Duodenal mucosa (tissue), 2 donors: ENCODE data around the gene ALPK1.
"Not testable (repeated sequence)": the region's sequence is repeated elsewhere in the genome, so short reads cannot be mapped to it uniquely, and the experiment has no call there.

Source experiments
- H3K27ac ChIP-seq: one replicate; pipeline ENCODE4 v1.7.0; 2013; ENCODE audit warnings: low read depth, low read length
- H3K27me3 ChIP-seq, 2 donors: one replicate each; pipeline ENCODE4 v1.7.0; 2013; ENCODE audit warnings: low read length in 2 of 2, control low read depth in 1 of 2; ENCODE audit not compliant: insufficient read depth in 2 of 2, control insufficient read depth in 1 of 2
- H3K36me3 ChIP-seq, 2 donors: one replicate each; pipeline ENCODE4 v1.7.0; 2013; ENCODE audit warnings: low read length in 2 of 2, control low read depth in 1 of 2; ENCODE audit not compliant: insufficient read depth in 2 of 2, control insufficient read depth in 1 of 2
- H3K4me1 ChIP-seq, 2 donors: one replicate each; pipeline ENCODE4 v1.7.0; 2013; ENCODE audit warnings: low read length in 2 of 2, control low read depth in 1 of 2; ENCODE audit not compliant: insufficient read depth in 2 of 2, control insufficient read depth in 1 of 2
- H3K4me3 ChIP-seq, 2 donors: one replicate each; pipeline ENCODE4 v1.7.0; 2013; ENCODE audit warnings: low read length in 2 of 2, low read depth in 1 of 2
- H3K9ac ChIP-seq, 2 donors: one replicate each; pipeline ENCODE4 v1.7.0; 2013; ENCODE audit warnings: low read length in 2 of 2, low read depth in 1 of 2
- H3K9me3 ChIP-seq, 2 donors: one replicate each; pipeline ENCODE4 v1.7.0; 2013; ENCODE audit warnings: low read length in 2 of 2, control low read depth in 1 of 2; ENCODE audit not compliant: control insufficient read depth in 1 of 2

Gene ALPK1

GRCh38 chr4:112436987-112437386 is 139.8 kb downstream of the ALPK1 start:
- Histone ChIP-seq H3K27ac (no peak overlapping the region), H3K27me3 (no peaks in the 10 kb centered on the region), H3K9ac (no peak overlapping the region), H3K4me3 (no peak overlapping the region), H3K36me3 (peaks cover 17 to 28% of the 10 kb centered on the region in 2 donors), H3K9me3 (no peaks in the 10 kb centered on the region), H3K4me1 (no peaks in the 10 kb centered on the region)

- H3K27me3 ChIP-seq, H3K27ac ChIP-seq, H3K4me1 ChIP-seq, H3K9me3 ChIP-seq, H3K4me3 ChIP-seq, H3K9ac ChIP-seq: not testable (repeated sequence)
- peaks cover 18 to 30% of the 10 kb centered on the region in 2 donors for H3K36me3 ChIP-seq
These were observed 145.1 kb downstream of the ALPK1 start for GRCh38 chr4:112442226-112442625.

- Histone ChIP-seq H3K9ac (no peak overlapping the region), H3K4me1 (no peaks in the 10 kb centered on the region), H3K9me3 (peaks cover 0 to 10% of the 10 kb centered on the region in 2 donors), H3K36me3 (no peaks in the 10 kb centered on the region), H3K4me3 (no peak overlapping the region), H3K27ac (no peak overlapping the region), H3K27me3 (no peaks in the 10 kb centered on the region)
These were observed 151.3 kb downstream of the ALPK1 start for GRCh38 chr4:112448306-112449132.

- H3K27me3 ChIP-seq = no peaks in the 10 kb centered on the region
- no peak overlapping the region for H3K4me3 ChIP-seq
- H3K27ac ChIP-seq = no peak overlapping the region
- H3K36me3 ChIP-seq = no peaks in the 10 kb centered on the region
- no peaks in the 10 kb centered on the region for H3K4me1 ChIP-seq
- H3K9me3 ChIP-seq = peaks cover 0 to 10% of the 10 kb centered on the region in 2 donors
- H3K9ac ChIP-seq = no peak overlapping the region
These were observed 152.5 kb downstream of the ALPK1 start for GRCh38 chr4:112449708-112450107.

GRCh38 chr4:112451104-112451503 is 153.9 kb downstream of the ALPK1 start:
- H3K27ac ChIP-seq = no peak overlapping the region
- H3K36me3 ChIP-seq = no peaks in the 10 kb centered on the region
- no peaks in the 10 kb centered on the region for H3K4me1 ChIP-seq
- H3K4me3 ChIP-seq = no peak overlapping the region
- H3K9ac ChIP-seq = no peak overlapping the region
- H3K27me3 ChIP-seq = no peaks in the 10 kb centered on the region
- no peaks in the 10 kb centered on the region for H3K9me3 ChIP-seq

GRCh38 chr4:112451831-112452230 is 154.7 kb downstream of the ALPK1 start:
- H3K9ac ChIP-seq = no peak overlapping the region
- no peaks in the 10 kb centered on the region for H3K36me3 ChIP-seq
- H3K27ac ChIP-seq = no peak overlapping the region
- no peaks in the 10 kb centered on the region for H3K27me3 ChIP-seq
- H3K9me3 ChIP-seq = no peaks in the 10 kb centered on the region
- no peaks in the 10 kb centered on the region for H3K4me1 ChIP-seq
- H3K4me3 ChIP-seq = no peak overlapping the region

GRCh38 chr4:112453321-112453720 is 156.2 kb downstream of the ALPK1 start:
- Histone ChIP-seq H3K9ac (no peak overlapping the region), H3K9me3 (no peaks in the 10 kb centered on the region), H3K27me3 (no peaks in the 10 kb centered on the region), H3K4me3 (no peak overlapping the region), H3K4me1 (no peaks in the 10 kb centered on the region), H3K36me3 (no peaks in the 10 kb centered on the region), H3K27ac (no peak overlapping the region)

GRCh38 chr4:112472318-112472717 is 175.1 kb downstream of the ALPK1 start:
- Histone ChIP-seq H3K9me3 (no peaks in the 10 kb centered on the region), H3K4me3 (no peak overlapping the region), H3K9ac (no peak overlapping the region), H3K4me1 (no peaks in the 10 kb centered on the region), H3K36me3 (no peaks in the 10 kb centered on the region), H3K27ac (no peak overlapping the region), H3K27me3 (no peaks in the 10 kb centered on the region)

GRCh38 chr4:112473985-112474384 is 176.8 kb downstream of the ALPK1 start:
- Histone ChIP-seq H3K9me3 (no peaks in the 10 kb centered on the region), H3K9ac (no peak overlapping the region), H3K27ac (no peak overlapping the region), H3K4me3 (no peak overlapping the region), H3K27me3 (no peaks in the 10 kb centered on the region), H3K4me1 (no peaks in the 10 kb centered on the region), H3K36me3 (no peaks in the 10 kb centered on the region)

GRCh38 chr4:112485930-112486329 is 188.8 kb downstream of the ALPK1 start:
- Histone ChIP-seq H3K27ac (no peak overlapping the region), H3K9me3 (no peaks in the 10 kb centered on the region), H3K36me3 (no peaks in the 10 kb centered on the region), H3K4me1 (no peaks in the 10 kb centered on the region), H3K4me3 (no peak overlapping the region), H3K9ac (no peak overlapping the region), H3K27me3 (no peaks in the 10 kb centered on the region)
